Cerebellar nuclear complex (tissue), 1 donor: ENCODE results near the gene GTF2H4.
A peak's percentile ranks its signal among the peaks of the same experiment; 100 is the strongest.

Experiments used
- DNase-seq, 2 experiments: peaks; one replicate each; lab custom pipeline; 2025; lab: John Stamatoyannopoulos, UW

The GTF2H4 gene

DNA sequence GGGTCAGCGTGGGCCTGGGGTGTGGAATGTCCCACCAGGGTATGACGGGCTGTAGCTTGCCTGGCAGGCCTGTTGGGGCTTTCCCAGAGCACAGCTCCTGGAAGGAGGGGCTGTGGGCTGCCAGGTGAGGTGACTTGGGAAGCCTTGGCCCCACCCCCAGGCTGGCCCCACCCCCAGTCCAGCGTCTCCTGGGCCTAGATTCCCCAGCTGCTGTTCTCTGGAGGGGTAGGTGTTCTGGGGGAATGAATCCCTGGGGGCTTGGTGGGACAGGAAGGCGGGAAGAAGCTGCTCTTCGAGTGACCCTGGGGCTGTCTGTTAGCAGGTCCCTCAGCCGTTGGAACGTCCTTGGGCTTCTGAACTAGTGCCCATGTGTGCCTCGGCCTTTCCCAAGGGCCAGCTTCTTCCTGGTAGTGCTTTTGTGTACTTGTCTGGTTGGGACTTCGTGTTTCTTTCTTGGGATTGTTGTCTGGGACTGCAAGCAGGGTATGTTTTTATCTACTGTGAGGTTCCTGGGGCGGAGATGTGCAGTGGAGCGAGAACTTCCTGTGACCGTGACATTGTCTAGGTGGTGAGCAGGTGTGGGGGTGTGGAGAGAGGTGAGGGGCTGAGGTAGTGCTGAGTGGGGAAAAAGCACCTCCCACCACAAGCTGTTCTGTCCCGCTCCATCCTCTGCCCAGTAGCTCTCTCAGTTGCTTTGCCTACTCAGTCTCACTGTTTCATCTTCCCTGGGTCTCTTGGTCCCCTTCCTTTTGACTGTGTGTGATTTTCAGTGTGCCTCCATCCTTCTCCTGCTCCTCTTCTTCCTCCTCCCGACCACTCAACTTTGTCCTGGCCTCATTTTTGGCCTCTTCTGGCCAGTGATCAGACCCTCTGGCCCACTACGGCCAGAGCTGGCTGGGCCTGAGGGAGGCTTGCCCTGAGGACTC, 25.0 kb upstream of the GTF2H4 start:
- DNase-seq, result no peak

DNA sequence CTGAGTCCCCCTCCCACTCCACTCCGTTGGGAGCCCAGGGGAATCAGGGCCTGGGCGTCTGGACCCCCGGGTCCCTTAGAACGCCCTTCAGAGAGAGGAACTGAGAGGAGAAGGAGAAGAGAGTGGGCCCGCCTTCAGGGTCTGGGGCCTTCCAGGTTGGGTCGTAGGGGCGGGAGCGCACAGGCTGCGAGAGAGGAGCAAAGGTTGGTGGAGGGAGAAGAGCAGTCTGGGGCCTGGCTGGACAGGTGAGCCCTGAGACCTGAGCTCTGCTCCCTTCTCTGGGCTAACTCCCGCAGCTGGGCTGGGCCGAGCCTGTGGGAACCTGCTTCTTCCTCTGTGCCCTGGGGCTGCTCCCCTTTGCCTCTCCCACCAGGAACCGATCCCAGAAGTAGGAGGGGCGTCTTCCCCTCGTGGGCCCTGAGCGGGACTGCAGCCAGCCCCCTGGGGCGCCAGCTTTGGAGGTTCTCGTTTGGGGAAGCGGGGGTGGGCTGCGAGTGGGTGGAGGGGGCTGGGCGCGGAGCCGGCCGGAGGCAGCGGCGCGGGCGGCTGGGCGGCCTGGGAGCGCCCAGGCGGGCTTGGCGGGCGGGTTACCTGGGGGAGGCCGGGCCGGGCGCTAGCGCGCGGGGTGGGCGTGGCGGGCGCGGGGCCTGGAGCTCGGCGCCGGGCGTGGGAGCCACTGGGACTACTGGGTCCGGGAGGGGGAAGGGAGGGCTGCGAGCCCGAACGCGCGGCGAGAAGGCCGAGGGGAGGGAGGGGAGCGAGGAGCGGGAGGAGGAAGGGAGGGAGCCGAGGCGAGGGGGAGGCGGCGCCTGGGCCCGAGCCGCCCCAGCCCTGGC, 24.1 kb upstream of the GTF2H4 start, which contains the start of gene DDR1:
DDR1 (plus strand) TSS at position 835 of the 836 bp plus-strand sequence. CDS start 4,211 bp downstream, outside the sequence.
- DNase-seq, result no peak

- DNase-seq, result peak in 1 of 2 experiments; percentile 9
These were observed 23.2 kb upstream of the GTF2H4 start for GRCh38 chr6:30884521-30885480.

- DNase-seq, result peak in 1 of 2 experiments; percentile 3
These were observed 22.5 kb upstream of the GTF2H4 start for GRCh38 chr6:30885481-30885998.

GRCh38 chr6:30885999-30886896, 21.8 kb upstream of the GTF2H4 start:
- DNase-seq, result peak in 1 of 2 experiments; percentile 9

- no peak for DNase-seq
These were observed 21.1 kb upstream of the GTF2H4 start for GRCh38 chr6:30886897-30887255.

GRCh38 chr6:30887901-30888815, 19.8 kb upstream of the GTF2H4 start:
- no peak for DNase-seq

DNA sequence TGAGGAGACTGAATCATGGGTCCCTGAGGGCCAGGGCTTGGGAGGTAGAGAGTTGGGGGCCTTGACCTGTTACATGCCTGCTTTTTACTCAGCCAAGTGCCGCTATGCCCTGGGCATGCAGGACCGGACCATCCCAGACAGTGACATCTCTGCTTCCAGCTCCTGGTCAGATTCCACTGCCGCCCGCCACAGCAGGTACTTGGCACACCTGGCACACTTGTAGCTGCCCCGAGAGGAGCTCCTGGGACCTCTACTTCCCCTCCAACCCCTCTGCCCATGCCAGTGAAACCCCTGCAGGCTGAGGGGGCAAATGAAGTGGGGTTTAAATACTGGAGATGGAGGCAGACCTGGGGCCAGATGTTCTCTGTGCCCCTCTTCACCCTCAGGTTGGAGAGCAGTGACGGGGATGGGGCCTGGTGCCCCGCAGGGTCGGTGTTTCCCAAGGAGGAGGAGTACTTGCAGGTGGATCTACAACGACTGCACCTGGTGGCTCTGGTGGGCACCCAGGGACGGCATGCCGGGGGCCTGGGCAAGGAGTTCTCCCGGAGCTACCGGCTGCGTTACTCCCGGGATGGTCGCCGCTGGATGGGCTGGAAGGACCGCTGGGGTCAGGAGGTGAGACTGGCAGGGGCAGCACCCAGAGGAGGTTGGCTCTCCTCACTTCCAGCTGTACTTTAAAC, 19.1 kb upstream of the GTF2H4 start:
- no peak for DNase-seq

DNA sequence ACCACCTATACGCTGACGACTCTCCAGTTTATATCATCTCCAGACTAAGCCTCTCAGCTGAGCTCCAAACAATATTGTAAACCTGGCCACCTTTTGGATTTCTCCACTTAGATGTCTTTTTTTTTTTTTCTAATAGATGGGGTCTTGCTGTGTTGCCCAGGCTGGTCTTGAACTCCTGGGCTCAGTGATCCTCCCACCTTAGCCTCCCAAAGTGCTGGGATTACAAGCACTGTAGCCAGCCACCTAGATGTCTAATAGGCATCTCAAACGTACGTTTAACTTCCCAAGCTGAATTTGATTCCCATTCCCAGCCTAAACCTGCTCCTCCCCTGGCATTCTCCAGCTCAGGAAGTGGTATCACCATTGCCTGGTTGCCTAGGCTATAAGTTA, 18.5 kb upstream of the GTF2H4 start:
- no peak for DNase-seq

DNA sequence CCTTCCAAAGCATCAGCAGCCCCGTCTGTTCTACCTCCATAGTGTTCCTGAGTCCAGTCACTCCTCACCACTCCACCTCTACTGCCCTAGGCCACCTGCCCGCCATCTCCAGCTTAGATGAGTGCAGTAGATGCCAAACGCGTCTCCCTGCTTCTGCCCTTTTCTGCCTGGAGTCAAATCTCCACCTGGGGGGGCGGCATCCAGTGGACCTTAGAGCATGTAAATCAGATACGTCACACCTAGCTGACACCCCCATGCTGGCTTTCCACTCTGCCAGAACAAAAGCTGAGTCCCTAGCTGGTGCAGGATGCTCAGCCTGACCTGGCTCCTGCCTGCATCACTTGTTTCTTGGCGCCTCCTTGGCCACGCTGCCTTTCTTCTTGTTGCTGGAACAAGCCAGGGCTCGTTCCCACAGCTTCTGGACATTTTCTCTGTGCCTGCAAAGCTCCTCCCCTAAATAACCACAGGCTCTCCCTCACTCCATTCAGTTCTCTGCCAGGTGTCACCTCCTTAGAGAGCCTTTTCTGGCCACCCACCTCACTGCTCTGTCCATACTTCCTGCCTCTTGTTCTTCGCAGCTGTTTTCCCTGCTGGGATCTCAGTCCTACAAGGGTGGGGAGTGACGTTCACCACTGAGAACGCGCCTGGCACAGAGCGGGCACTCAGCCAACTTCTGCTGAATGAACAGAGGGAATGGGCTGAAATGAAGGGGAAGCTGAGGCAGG, 17.9 kb upstream of the GTF2H4 start:
- no peak for DNase-seq

- DNase-seq, result no peak
These were observed 17.2 kb upstream of the GTF2H4 start for GRCh38 chr6:30890646-30891449.

DNA sequence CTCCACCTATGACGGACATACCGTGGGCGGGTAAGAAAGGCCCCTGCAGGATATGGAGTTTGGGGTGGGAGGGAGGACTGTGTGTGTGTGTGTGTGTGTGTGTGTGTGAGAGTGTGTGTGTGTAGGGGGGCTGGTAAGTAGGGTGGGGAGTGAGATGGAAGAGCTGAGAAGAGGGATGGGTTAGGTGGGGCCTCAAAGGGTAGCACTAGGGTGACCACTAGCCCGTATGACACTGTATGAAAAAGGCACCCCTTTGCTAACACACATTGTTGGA, 16.6 kb upstream of the GTF2H4 start:
- DNase-seq, result no peak

- DNase-seq, result no peak
These were observed 16.0 kb upstream of the GTF2H4 start for GRCh38 chr6:30891816-30892538.

DNA sequence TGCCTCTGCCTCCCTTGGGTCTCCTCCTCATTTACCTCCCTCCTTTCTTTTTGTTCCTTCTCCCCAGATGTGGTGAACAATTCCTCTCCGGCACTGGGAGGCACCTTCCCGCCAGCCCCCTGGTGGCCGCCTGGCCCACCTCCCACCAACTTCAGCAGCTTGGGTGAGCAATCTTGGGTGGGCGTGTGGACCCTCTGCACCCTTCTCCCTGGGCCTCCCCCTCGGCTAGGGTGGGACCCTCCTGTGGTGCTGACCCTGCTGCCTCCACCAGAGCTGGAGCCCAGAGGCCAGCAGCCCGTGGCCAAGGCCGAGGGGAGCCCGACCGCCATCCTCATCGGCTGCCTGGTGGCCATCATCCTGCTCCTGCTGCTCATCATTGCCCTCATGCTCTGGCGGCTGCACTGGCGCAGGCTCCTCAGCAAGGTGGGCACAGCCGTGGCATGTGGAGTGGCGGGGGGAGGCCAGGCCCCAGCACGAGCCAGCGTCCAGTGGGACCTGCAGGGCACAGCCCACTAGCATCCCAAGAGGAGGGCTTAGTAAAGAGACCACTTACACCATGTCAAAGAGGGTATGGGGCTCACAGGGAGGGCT, 14.9 kb upstream of the GTF2H4 start:
- DNase-seq, result no peak

GRCh38 chr6:30893666-30894065, 14.3 kb upstream of the GTF2H4 start:
- DNase-seq, result no peak

- no peak for DNase-seq
These were observed 13.6 kb upstream of the GTF2H4 start for GRCh38 chr6:30894381-30894780.
